Erythroblast (primary cell): ENCODE data around the gene CCDC93.

Source experiments
- GATA1 ChIP-seq: IDR thresholded peaks from 2 replicates; pipeline ENCODE4 v1.6.1; 2011; ENCODE audit warnings: low read depth, mild to moderate bottlenecking, control low read depth, low read length, moderate library complexity
- POLR2A ChIP-seq: IDR thresholded peaks from 2 replicates; pipeline ENCODE4 v1.6.1; 2011; ENCODE audit warnings: mild to moderate bottlenecking, low read length

- TF ChIP-seq POLR2A = no peak
- TF ChIP-seq GATA1 = no peak
Measured at GRCh38 chr2:117984208-117984607, 29.7 kb downstream of the CCDC93 start.
